Activated T-helper 9 cell treated with anti-CD3 and anti-CD28 coated beads, Interleukin-2, amount 50 U/mL, for 16 hours (primary cell): ENCODE results near the gene CD80.

Experiments used
- DNase-seq: peaks from one replicate; pipeline ENCODE4 v3.0.0-alpha.2; 2020; ENCODE audit warnings: low read depth

Gene CD80

GRCh38 chr3:119494597-119494996 is 64.8 kb downstream of the CD80 start:
- no peak for DNase-seq

DNA sequence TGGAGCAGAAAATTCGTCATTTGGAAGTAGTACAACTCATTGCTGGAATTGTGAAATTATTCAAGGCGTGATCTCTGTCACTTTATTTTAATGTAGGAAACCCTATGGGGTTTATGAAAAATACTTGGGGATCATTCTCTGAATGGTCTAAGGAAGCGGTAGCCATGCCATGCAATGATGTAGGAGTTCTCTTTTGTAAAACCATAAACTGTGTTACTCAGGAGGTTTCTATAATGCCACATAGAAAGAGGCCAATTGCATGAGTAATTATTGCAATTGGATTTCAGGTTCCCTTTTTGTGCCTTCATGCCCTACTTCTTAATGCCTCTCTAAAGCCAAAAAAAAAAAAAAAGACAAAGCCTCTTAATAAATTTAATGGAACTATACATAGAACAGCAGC is 66.6 kb downstream of the CD80 start:
- no peak for DNase-seq

GRCh38 chr3:119492128-119492527 is 67.3 kb downstream of the CD80 start:
- no peak for DNase-seq

GRCh38 chr3:119490153-119490552 is 69.3 kb downstream of the CD80 start:
- no peak for DNase-seq

- DNase-seq: no peak
These were observed 73.9 kb downstream of the CD80 start for GRCh38 chr3:119485563-119485962.

GRCh38 chr3:119483101-119483500 is 76.3 kb downstream of the CD80 start:
- DNase-seq: no peak

GRCh38 chr3:119481079-119481478 is 78.3 kb downstream of the CD80 start:
- DNase-seq: no peak
